K562 (cell line): ENCODE measurements around the gene GLRX. TPM values are rescaled to one million over a fixed set of nuclear protein-coding genes. Genes with fewer than 3 reads are reported as not detected.

Source experiments
- ATAC-seq: fragments of 200-7000 bp; cut with Tn5 transposase; 3 replicates; pipeline ENCODE4 v1.9.1; 2020; ENCODE audit warnings: moderate library complexity
- BruUV-seq: library from RNA; stranded (reverse); fragments of 400-500 nt; replicated peaks from 2 replicates; lab custom pipeline; 2021; lab: Mats Ljungman, UMichigan
- CTCF ChIA-PET: fragments of 300-600 bp; formaldehyde crosslinking; extraction: SDS; loops from one replicate; lab custom pipeline; 2021; ENCODE audit warnings: low intra/inter-chr PET ratio; lab: Yijun Ruan, JAX
- POLR2A ChIA-PET: fragments of 300-600, 350-650 bp; sonication (Branson Sonifier 250); formaldehyde crosslinking; extraction: SDS; loops from one replicate; lab custom pipeline; 2021; ENCODE audit warnings: antibody characterized with exemption, inconsistent platforms; lab: Yijun Ruan, JAX
- DNase-seq, 4 experiments: peaks; one replicate each; pipeline versions ENCODE4 v3.0.0 to v3.0.0-alpha.2; 2011 to 2018; ENCODE audit warnings: low spot score in 3 of 4, mixed read lengths in 3 of 4; ENCODE audit errors: extremely low read depth in 1 of 4
- FAIRE-seq: peaks from 2 replicates; lab custom pipeline; 2011; peaks lifted over from hg19 to GRCh38; lab: Jason Lieb, UNC
- H2AFZ ChIP-seq: 2 replicates; pipeline ENCODE4 v1.6.0; 2011; ENCODE audit warnings: low read depth, low read length, control low read depth, inconsistent platforms
- H3K27ac ChIP-seq: fragments of 200-600 bp; 3 replicates; pipeline ENCODE4 v1.8.0; 2011; ENCODE audit warnings: low read depth, mild to moderate bottlenecking, control low read depth, inconsistent platforms, low read length, moderate library complexity, mixed read lengths; ENCODE audit errors: extremely low read depth
- H3K27me3 ChIP-seq, 2 experiments: fragments of 300-600 bp in 1 of 2; 2 replicates in 1 of 2; 3 replicates in 1 of 2; pipeline versions ENCODE4 v1.6.0 to v1.8.0; 2011; ENCODE audit warnings: inconsistent platforms in 2 of 2, low read length in 2 of 2, mild to moderate bottlenecking in 1 of 2, mixed read lengths in 1 of 2, moderate library complexity in 1 of 2; ENCODE audit not compliant: control insufficient read depth in 2 of 2, insufficient read depth in 2 of 2
- H3K36me3 ChIP-seq: fragments of 300-600 bp; 3 replicates; pipeline ENCODE4 v1.8.0; 2011; ENCODE audit warnings: mild to moderate bottlenecking, low read length, inconsistent platforms; ENCODE audit not compliant: control insufficient read depth, insufficient read depth
- H3K4me1 ChIP-seq, 2 experiments: fragments of 200-600 bp in 1 of 2; replicated peaks in 1 of 2; 2 replicates in 1 of 2; 3 replicates in 1 of 2; pipeline versions ENCODE4 v1.5.1 to v1.8.0; 2011; ENCODE audit warnings: inconsistent platforms in 2 of 2, low read length in 2 of 2, mild to moderate bottlenecking in 1 of 2, mixed read lengths in 1 of 2, moderate library complexity in 1 of 2; ENCODE audit not compliant: control insufficient read depth in 2 of 2, insufficient read depth in 2 of 2
- H3K4me2 ChIP-seq: 2 replicates; pipeline ENCODE4 v1.6.1; 2011; ENCODE audit warnings: low read length, control low read depth, inconsistent platforms, mixed read lengths; ENCODE audit not compliant: insufficient read depth
- H3K4me3 ChIP-seq: fragments of 200-600 bp; sonication (generic), shearing (Covaris generic); 2 replicates; pipeline ENCODE4 v1.5.1; 2016; ENCODE audit warnings: control low read depth, inconsistent platforms
- H3K79me2 ChIP-seq: fragments of 200-600 bp; 3 replicates; pipeline ENCODE4 v1.8.0; 2011; ENCODE audit warnings: low read length, inconsistent platforms; ENCODE audit not compliant: control insufficient read depth, insufficient read depth
- H3K9ac ChIP-seq, 2 experiments: 2 replicates each; pipeline versions ENCODE4 v1.6.0 to v1.6.1; 2011; ENCODE audit warnings: low read depth in 2 of 2, low read length in 2 of 2, control low read depth in 1 of 2, inconsistent platforms in 1 of 2, mild to moderate bottlenecking in 1 of 2, mixed read lengths in 1 of 2; ENCODE audit not compliant: insufficient read depth in 1 of 2
- H3K9me1 ChIP-seq: one replicate; pipeline ENCODE4 v1.6.0; 2011; ENCODE audit warnings: inconsistent platforms, mild to moderate bottlenecking, low read length, moderate library complexity; ENCODE audit not compliant: control insufficient read depth, insufficient read depth
- H3K9me3 ChIP-seq: replicated peaks from 2 replicates; pipeline ENCODE4 v1.5.1; 2011; ENCODE audit warnings: low read depth, low read length, inconsistent platforms; ENCODE audit not compliant: control insufficient read depth, insufficient read depth
- H4K20me1 ChIP-seq: replicated peaks from 2 replicates; pipeline ENCODE4 v1.6.1; 2011; ENCODE audit warnings: low read length, inconsistent platforms, mixed read lengths; ENCODE audit not compliant: control insufficient read depth, insufficient read depth
- ATF1 ChIP-seq, 2 experiments: fragments of 450-650 bp in 1 of 2; IDR thresholded peaks; 2 replicates each; pipeline ENCODE4 v1.6.1; 2016; ENCODE audit warnings: missing compliant biosample characterization in 1 of 2, missing genetic modification characterization in 1 of 2
- BDP1 ChIP-seq: IDR thresholded peaks from 3 replicates; pipeline ENCODE4 v1.6.1; 2011; ENCODE audit not compliant: insufficient read length, insufficient read depth
- CHCHD3 ChIP-seq: fragments of 250-450 bp; sonication (Bioruptor Pico); IDR thresholded peaks from 2 replicates; pipeline ENCODE4 v2.1.2; 2022; ENCODE audit warnings: mild to moderate bottlenecking
- DACH1 ChIP-seq: fragments of 450-650 bp; IDR thresholded peaks from 2 replicates; pipeline ENCODE4 v1.6.1; 2018; ENCODE audit not compliant: partially characterized antibody
- GABPB1 ChIP-seq: sonication (generic); formaldehyde crosslinking; IDR thresholded peaks from 2 replicates; pipeline ENCODE4 v1.8.0; 2022; ENCODE audit warnings: mild to moderate bottlenecking, missing genetic modification reagents
- HDAC6 ChIP-seq: IDR thresholded peaks from 2 replicates; pipeline ENCODE4 v1.6.1; 2012; ENCODE audit warnings: low read depth, mild to moderate bottlenecking, control low read depth, inconsistent platforms, low read length, moderate library complexity
- RBM34 ChIP-seq: fragments of 200-400 bp; formaldehyde crosslinking; IDR thresholded peaks from 2 replicates; pipeline ENCODE4 v1.6.1; 2018; ENCODE audit warnings: low read length, borderline replicate concordance; ENCODE audit not compliant: insufficient read depth
- TAL1 ChIP-seq: fragments of 450-650 bp; IDR thresholded peaks from 2 replicates; pipeline ENCODE4 v1.6.1; 2016; ENCODE audit warnings: mild to moderate bottlenecking
- ZKSCAN1 ChIP-seq: fragments of 150-350 bp; IDR thresholded peaks from 2 replicates; pipeline ENCODE4 v1.6.1; 2016; ENCODE audit warnings: low read depth, low read length
- WGBS: fragments of 100-300 bp; shearing (Covaris generic); methylation state at CpG from one replicate; pipeline ENCODE4 v1.1.6; 2016; ENCODE audit warnings: low coverage, mixed read lengths; ENCODE audit not compliant: insufficient coverage; ENCODE audit errors: missing lambda C conversion rate; 5-methylcytosine and 5-hydroxymethylcytosine counted together
- in situ Hi-C: fragments of 300-500 bp; cut with MboI; formaldehyde crosslinking; loops from 4 replicates; pipeline ENCODE4 v1.15.0; 2018; ENCODE audit warnings: inconsistent platforms, mixed read lengths
- intact Hi-C: fragments of 100-400 bp; cut with micrococcal nuclease; formaldehyde crosslinking; loops from 2 replicates; pipeline ENCODE4 v1.14.2; 2022
- polyA plus RNA-seq, 8 experiments: library from polyadenylated mRNA; depleted of rRNA in 4 of 8; stranded (reverse) in 5 of 8; unstranded in 3 of 8; fragments of >200 nt; fragmentation: Nextera tagmentation in 2 of 8; fragmentation: Illumina TruSeq in 1 of 8; extraction: Ambion mirVana in 2 of 8; extraction: Trizol in 1 of 8; gene quantifications; 2 replicates each; pipeline versions ENCODE4 v1.2.1 to v1.2.3, GENCODE V29; 2011 to 2014; ENCODE audit warnings: inconsistent platforms in 1 of 8, missing spikeins in 1 of 8
- total RNA-seq, 7 experiments: library from RNA; depleted of rRNA in 6 of 7; stranded (reverse); fragments of >200 nt in 6 of 7; fragmentation: Illumina TruSeq in 2 of 7; extraction: Trizol in 2 of 7; gene quantifications; 2 replicates each; pipeline versions ENCODE4 v1.2.1 to v1.2.3, GENCODE V29; 2011 to 2021; ENCODE audit warnings: low replicate concordance in 1 of 7
- TF ChIP-seq, protein P1 (sequence below): fragments of 250-450 bp; sonication (Bioruptor Pico); IDR thresholded peaks from 2 replicates; pipeline ENCODE4 v1.4.0; 2020; ENCODE audit warnings: mild to moderate bottlenecking, moderate library complexity

Gene GLRX
- total and polyA plus RNA-seq, 9 of the 15 experiments (the other 6 are each of a cell fraction or from before 2014, with no cell fraction given): 2.3 to 11.2 (median 4.6) TPM

DNA sequence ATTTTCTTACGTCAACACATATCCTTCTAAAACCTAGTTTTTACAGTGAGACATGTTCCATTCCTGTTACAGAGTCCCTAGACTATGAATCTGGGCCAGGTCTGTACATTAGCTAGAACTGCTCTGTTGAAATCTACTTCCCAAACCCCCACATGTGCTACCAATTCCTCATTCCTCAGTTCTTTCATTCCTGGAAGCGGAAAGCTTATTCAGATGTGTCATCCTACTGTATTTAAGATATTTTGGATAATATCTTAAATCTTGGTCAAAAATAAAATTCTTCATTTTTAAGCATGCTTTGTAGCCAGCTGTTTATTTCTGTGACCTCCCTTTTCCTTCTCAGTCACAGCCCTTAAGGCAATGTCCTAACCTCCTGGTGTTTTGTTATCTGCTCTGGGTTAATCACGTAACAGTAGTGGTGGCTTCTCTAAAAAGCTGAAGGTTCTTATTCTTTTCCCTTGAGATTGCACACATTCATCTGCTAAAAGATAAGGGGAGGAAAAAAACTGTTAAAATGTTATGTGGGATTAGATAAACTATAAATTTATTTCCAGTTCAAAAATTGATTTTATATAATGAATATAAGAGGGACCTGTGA is 35.6 kb downstream of the GLRX start:
- no peak overlapping the region for H3K9ac ChIP-seq

More for the DNA sequence above, 35.6 kb downstream of the GLRX start:
- Histone ChIP-seq H2AFZ (no peak overlapping the region), H3K4me3 (no peak overlapping the region), H3K9me3 (no peaks in the 10 kb centered on the region)
- CTCF ChIA-PET: no interaction called here
- in situ Hi-C loops: no loop called here
- peak; percentile 51; the same call in 1 of the 3 replicates for ATAC-seq
- POLR2A ChIA-PET: interaction anchor here (1.0 to 1.3 kb wide), 3 partner anchors 11 to 66 kb away, joined by 3 to 4 read pairs (median 4); no protein-coding TSS in a partner anchor
- TF ChIP-seq ATF1 (CRISPR knock-in tag; IDR thresholded peaks at IDR 0.05) (no peak), ATF1 (tag; IDR thresholded peaks at IDR 0.05) (no peak), BDP1 (no peak), CHCHD3 (CRISPR knock-in tag) (no peak), HDAC6 (no peak), DACH1 (no peak), RBM34 (no peak), GABPB1 (no peak), ZKSCAN1 (no peak), TAL1 (no peak)
- TF ChIP-seq, protein P1, sequence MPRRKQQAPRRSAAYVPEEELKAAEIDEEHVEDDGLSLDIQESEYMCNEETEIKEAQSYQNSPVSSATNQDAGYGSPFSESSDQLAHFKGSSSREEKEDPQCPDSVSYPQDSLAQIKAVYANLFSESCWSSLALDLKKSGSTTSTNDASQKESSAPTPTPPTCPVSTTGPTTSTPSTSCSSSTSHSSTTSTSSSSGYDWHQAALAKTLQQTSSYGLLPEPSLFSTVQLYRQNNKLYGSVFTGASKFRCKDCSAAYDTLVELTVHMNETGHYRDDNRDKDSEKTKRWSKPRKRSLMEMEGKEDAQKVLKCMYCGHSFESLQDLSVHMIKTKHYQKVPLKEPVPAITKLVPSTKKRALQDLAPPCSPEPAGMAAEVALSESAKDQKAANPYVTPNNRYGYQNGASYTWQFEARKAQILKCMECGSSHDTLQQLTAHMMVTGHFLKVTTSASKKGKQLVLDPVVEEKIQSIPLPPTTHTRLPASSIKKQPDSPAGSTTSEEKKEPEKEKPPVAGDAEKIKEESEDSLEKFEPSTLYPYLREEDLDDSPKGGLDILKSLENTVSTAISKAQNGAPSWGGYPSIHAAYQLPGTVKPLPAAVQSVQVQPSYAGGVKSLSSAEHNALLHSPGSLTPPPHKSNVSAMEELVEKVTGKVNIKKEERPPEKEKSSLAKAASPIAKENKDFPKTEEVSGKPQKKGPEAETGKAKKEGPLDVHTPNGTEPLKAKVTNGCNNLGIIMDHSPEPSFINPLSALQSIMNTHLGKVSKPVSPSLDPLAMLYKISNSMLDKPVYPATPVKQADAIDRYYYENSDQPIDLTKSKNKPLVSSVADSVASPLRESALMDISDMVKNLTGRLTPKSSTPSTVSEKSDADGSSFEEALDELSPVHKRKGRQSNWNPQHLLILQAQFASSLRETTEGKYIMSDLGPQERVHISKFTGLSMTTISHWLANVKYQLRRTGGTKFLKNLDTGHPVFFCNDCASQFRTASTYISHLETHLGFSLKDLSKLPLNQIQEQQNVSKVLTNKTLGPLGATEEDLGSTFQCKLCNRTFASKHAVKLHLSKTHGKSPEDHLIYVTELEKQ (CRISPR knock-in tag): no peak
- TF ChIP-seq, all 486 proteins: peak for 0
- 81% methylated on average over 3 of the region's 3 CpGs for whole genome bisulfite sequencing
- FAIRE-seq (no peak), DNase-seq (no peak)
- Histone ChIP-seq H3K4me2 (no peak overlapping the region), H3K9me1 (no peaks in the 10 kb centered on the region), H3K4me1 (no peaks in the 10 kb centered on the region), H3K27me3 (no peaks in the 10 kb centered on the region), H3K36me3 (peaks cover 90% of the 10 kb centered on the region), H3K27ac (no peak overlapping the region), H4K20me1 (no peaks in the 10 kb centered on the region), H3K79me2 (peaks cover 2% of the 10 kb centered on the region; the same call in 1 of the 3 replicates)
- BruUV-seq: no TSS peak
- intact Hi-C loops: loop anchor here (10.0 kb wide), 1 partner anchor 502 kb away; the partner anchor contains the start of gene MCTP1
